Prostate gland (tissue), 2 donors: ENCODE results near the gene NEIL3. TPM values are rescaled to one million over a fixed set of nuclear protein-coding genes. Genes with fewer than 3 reads are reported as not detected.

Experiments
- DNase-seq: peaks from one replicate; pipeline ENCODE4 v3.0.0-alpha.2; 2019; ENCODE audit warnings: low spot score
- H3K27ac ChIP-seq, 2 donors: fragments of 200-600 bp; sonication (generic); 2 replicates each; pipeline ENCODE4 v1.5.1; 2017 to 2019
- H3K27me3 ChIP-seq: fragments of 200-600 bp; sonication (generic); replicated peaks from 2 replicates; pipeline ENCODE4 v1.5.1; 2019; ENCODE audit not compliant: insufficient read depth
- H3K36me3 ChIP-seq, 2 donors: fragments of 200-600 bp; sonication (generic); 1 replicate in 1 of 2; 2 replicates in 1 of 2; pipeline versions ENCODE4 v1.5.1 to v1.8.1; 2017 to 2019
- H3K4me1 ChIP-seq: fragments of 200-600 bp; sonication (generic); replicated peaks from 2 replicates; pipeline ENCODE4 v1.5.1; 2019
- H3K4me3 ChIP-seq, 2 donors: fragments of 200-600 bp; sonication (generic); 2 replicates each; pipeline ENCODE4 v1.5.1; 2017 to 2019
- H3K9me3 ChIP-seq: fragments of 200-600 bp; sonication (generic); 2 replicates; pipeline ENCODE4 v1.5.1; 2017
- POLR2A ChIP-seq: fragments of 450-650 bp; IDR thresholded peaks from one replicate; pipeline ENCODE4 v1.6.1; 2016; ENCODE audit warnings: antibody characterized with exemption, mild to moderate bottlenecking
- POLR2AphosphoS5 ChIP-seq: sonication (generic); formaldehyde crosslinking; IDR thresholded peaks from one replicate; pipeline ENCODE4 v1.6.1; 2017; ENCODE audit warnings: antibody characterized with exemption
- WGBS: methylation state at CpG from one replicate; pipeline ENCODE4 v1.1.5; 2018; 5-methylcytosine and 5-hydroxymethylcytosine counted together
- intact Hi-C: fragments of 100-400 bp; cut with DNase I; formaldehyde crosslinking; loops from one replicate; pipeline ENCODE4 v1.14.2; 2022
- total RNA-seq, 2 donors: library from RNA; depleted of rRNA; stranded (reverse); fragments of >200 nt; gene quantifications; one replicate each; pipeline ENCODE4 v1.1.0, GENCODE V29; 2016
- TF ChIP-seq, protein P1 (sequence below), 4 experiments: fragments of 200-600 bp in 2 of 4; fragments of 450-650 bp in 2 of 4; sonication (generic) in 2 of 4; IDR thresholded peaks; 1 replicate in 3 of 4; 2 replicates in 1 of 4; pipeline ENCODE4 v1.5.1; 2016 to 2019; ENCODE audit warnings: antibody characterized with exemption in 4 of 4, mild to moderate bottlenecking in 2 of 4, moderate library complexity in 2 of 4

NEIL3 gene
- total RNA-seq, 2 donors from 2014 or later: 0.51 to 0.59 TPM

DNA sequence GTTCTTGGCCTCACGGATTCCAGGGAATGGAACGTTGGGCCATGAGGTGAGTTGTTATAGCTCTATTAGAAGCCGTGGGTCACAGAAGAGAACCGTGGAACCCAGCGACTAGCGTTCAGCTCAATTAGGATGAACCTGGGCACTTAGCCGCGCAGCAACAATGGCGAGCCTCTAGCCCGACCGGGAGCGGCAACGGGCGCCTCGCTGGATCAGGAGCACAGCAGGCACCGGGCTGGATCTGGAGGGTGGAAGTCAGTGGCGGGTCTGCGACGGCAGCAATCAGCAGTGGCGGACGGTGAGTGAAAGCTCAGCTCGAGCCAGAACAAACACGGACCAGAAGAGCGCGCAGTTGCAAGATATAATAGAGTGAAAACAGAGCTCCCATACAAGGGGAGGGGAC is 98.3 kb downstream of the NEIL3 start:
- Histone ChIP-seq H3K9me3 (no peaks in the 10 kb centered on the region), H3K27ac (no peak overlapping the region), H3K36me3 (no peaks in the 10 kb centered on the region), H3K4me3 (no peak overlapping the region), H3K4me1 (no peaks in the 10 kb centered on the region), H3K27me3 (no peaks in the 10 kb centered on the region)
- intact Hi-C loops: no loop called here
- 94% methylated on average over 25 of the region's 25 CpGs for WGBS
- no peak for DNase-seq
- no peak for TF ChIP-seq POLR2A

DNA sequence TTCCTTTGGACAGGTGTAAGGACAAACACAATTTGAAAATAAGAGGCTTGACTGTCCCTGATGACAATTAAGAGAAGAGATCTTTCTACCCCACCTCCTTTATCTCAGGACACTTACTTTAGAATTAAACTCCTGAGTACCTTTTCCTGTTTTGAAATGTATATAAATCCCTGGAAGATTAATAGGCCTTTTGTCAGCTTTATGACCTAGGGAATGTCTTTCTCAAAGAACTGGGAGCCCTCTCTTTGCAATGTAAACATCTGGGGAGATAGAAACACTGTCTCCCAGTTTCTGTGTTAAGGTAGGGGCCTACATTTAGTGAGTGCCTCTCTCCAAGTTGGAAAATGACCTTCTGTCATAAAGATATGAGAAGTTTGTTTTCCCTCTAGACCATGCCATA is 100.9 kb downstream of the NEIL3 start:
- TF ChIP-seq, protein P1, sequence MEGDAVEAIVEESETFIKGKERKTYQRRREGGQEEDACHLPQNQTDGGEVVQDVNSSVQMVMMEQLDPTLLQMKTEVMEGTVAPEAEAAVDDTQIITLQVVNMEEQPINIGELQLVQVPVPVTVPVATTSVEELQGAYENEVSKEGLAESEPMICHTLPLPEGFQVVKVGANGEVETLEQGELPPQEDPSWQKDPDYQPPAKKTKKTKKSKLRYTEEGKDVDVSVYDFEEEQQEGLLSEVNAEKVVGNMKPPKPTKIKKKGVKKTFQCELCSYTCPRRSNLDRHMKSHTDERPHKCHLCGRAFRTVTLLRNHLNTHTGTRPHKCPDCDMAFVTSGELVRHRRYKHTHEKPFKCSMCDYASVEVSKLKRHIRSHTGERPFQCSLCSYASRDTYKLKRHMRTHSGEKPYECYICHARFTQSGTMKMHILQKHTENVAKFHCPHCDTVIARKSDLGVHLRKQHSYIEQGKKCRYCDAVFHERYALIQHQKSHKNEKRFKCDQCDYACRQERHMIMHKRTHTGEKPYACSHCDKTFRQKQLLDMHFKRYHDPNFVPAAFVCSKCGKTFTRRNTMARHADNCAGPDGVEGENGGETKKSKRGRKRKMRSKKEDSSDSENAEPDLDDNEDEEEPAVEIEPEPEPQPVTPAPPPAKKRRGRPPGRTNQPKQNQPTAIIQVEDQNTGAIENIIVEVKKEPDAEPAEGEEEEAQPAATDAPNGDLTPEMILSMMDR (IDR thresholded peaks at IDR 0.05): no peak
- no peak for TF ChIP-seq POLR2A
- TF ChIP-seq POLR2AphosphoS5: no peak
- intact Hi-C loops: no loop called here

DNA sequence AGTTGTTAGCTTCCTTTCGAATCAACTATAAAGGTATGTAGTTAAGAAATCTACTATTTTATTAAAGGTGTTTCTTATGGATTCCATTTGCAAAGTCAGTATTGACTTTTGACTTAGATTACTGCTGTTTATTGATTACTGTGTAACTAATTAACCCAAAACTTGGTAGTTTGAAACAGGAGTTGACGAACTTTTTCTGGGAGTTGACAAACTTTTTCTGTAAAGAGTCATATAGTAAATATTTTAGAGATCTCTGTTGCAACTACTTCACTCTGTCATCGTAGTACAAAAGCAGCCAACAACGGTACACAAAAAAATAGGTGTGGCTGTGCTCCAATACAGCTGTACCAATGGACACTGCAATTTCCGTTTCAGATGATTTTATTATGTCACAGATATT is 102.3 kb downstream of the NEIL3 start:
- H3K9me3 ChIP-seq: no peaks in the 10 kb centered on the region
- 72% methylated on average over 5 of the region's 5 CpGs for WGBS
- H3K27me3 ChIP-seq: no peaks in the 10 kb centered on the region
- TF ChIP-seq, protein P1 (IDR thresholded peaks at IDR 0.05): no peak
- TF ChIP-seq POLR2A (no peak), POLR2AphosphoS5 (no peak)
- H3K36me3 ChIP-seq: no peaks in the 10 kb centered on the region
- no peak for DNase-seq
- H3K27ac ChIP-seq: no peak overlapping the region
- H3K4me3 ChIP-seq: no peak overlapping the region
- no peaks in the 10 kb centered on the region for H3K4me1 ChIP-seq
- intact Hi-C loops: no loop called here

More for the DNA sequence above, 100.9 kb downstream of the NEIL3 start:
- Histone ChIP-seq H3K36me3 (no peaks in the 10 kb centered on the region), H3K9me3 (no peaks in the 10 kb centered on the region), H3K4me3 (no peak overlapping the region), H3K27me3 (no peaks in the 10 kb centered on the region), H3K4me1 (no peaks in the 10 kb centered on the region), H3K27ac (no peak overlapping the region)
- no peak for DNase-seq

Other genes with a start within 250 kb of the NEIL3 start
- 10 to 100 TPM; 40.0 to 42.3 TPM for gene AGA, start 132.6 kb downstream of the NEIL3 start, total RNA-seq